NCI-H2081 treated with DMSO at 0.1 percent for 48 hours (cell line): ENCODE data around the gene RIPK1.
"Not testable (repeated sequence)": the region's sequence is repeated elsewhere in the genome, so short reads cannot be mapped to it uniquely, and the experiment has no call there.

ENCODE experiments used
- DNase-seq: peaks from one replicate; lab custom pipeline; 2025; lab: John Stamatoyannopoulos, UW

The RIPK1 gene

GRCh38 chr6:3068329-3069214, at the start of gene RIPK1:
TSS of gene RIPK1 (plus strand) at chr6:3068494. CDS start at chr6:3076824, 8,330 bp downstream.
- no peak for DNase-seq

GRCh38 chr6:3019065-3019464, 49.2 kb upstream of the RIPK1 start:
- no peak for DNase-seq

GRCh38 chr6:3019749-3020320, 48.5 kb upstream of the RIPK1 start:
- no peak for DNase-seq

- not testable (repeated sequence) for DNase-seq
Measured at GRCh38 chr6:3020976-3021598, 47.2 kb upstream of the RIPK1 start.

- no peak for DNase-seq
Measured at GRCh38 chr6:3022765-3023662, 45.3 kb upstream of the RIPK1 start.

GRCh38 chr6:3023663-3024483, 44.4 kb upstream of the RIPK1 start:
- DNase-seq = no peak

GRCh38 chr6:3026791-3027626, 41.3 kb upstream of the RIPK1 start:
- no peak for DNase-seq

- DNase-seq = not testable (repeated sequence)
Measured at GRCh38 chr6:3028156-3028555, 40.1 kb upstream of the RIPK1 start.

- no peak for DNase-seq
Measured at GRCh38 chr6:3031857-3032640, 36.2 kb upstream of the RIPK1 start.

GRCh38 chr6:3032986-3033385, 35.3 kb upstream of the RIPK1 start:
- DNase-seq = no peak

GRCh38 chr6:3033652-3034051, 34.6 kb upstream of the RIPK1 start:
- DNase-seq = no peak

- DNase-seq = no peak
Measured at GRCh38 chr6:3035397-3035796, 32.9 kb upstream of the RIPK1 start.

- DNase-seq = no peak
Measured at GRCh38 chr6:3036861-3037637, 31.2 kb upstream of the RIPK1 start.

- no peak for DNase-seq
Measured at GRCh38 chr6:3037638-3038365, 30.5 kb upstream of the RIPK1 start.

- DNase-seq = peak; percentile 35
Measured at GRCh38 chr6:3039384-3039783, 28.9 kb upstream of the RIPK1 start.

GRCh38 chr6:3041147-3041546, 27.1 kb upstream of the RIPK1 start:
- no peak for DNase-seq

GRCh38 chr6:3041606-3042005, 26.7 kb upstream of the RIPK1 start:
- DNase-seq = no peak

- DNase-seq = no peak
Measured at GRCh38 chr6:3045369-3045768, 22.9 kb upstream of the RIPK1 start.
